Psoas muscle (tissue), 8 donors: ENCODE data around the gene GALNT5. TPM values are rescaled to one million over a fixed set of nuclear protein-coding genes. Genes with fewer than 3 reads are reported as not detected.

Source experiments
- ATAC-seq, 4 donors: fragments of 200-7000 bp; cut with Tn5 transposase; one replicate each; pipeline ENCODE4 v1.9.1; 2020; ENCODE audit warnings: moderate library complexity in 3 of 4, mild to moderate bottlenecking in 2 of 4
- DNase-seq, 2 donors: peaks; one replicate each; pipeline ENCODE4 v3.0.0-alpha.2; 2020
- H3K27ac ChIP-seq: fragments of 200-600 bp; one replicate; pipeline ENCODE4 v1.8.0; 2022
- H3K27me3 ChIP-seq, 3 donors: fragments of 200-600 bp in 1 of 3; one replicate each; pipeline versions ENCODE4 v1.6.1 to v1.8.0; 2013 to 2022; ENCODE audit warnings: low read length in 2 of 3, mild to moderate bottlenecking in 2 of 3, moderate library complexity in 1 of 3; ENCODE audit not compliant: insufficient read depth in 3 of 3
- H3K36me3 ChIP-seq, 2 donors: fragments of 200-600 bp in 1 of 2; one replicate each; pipeline versions ENCODE4 v1.6.1 to v1.8.0; 2013 to 2022; ENCODE audit warnings: low read depth in 1 of 2, mild to moderate bottlenecking in 1 of 2, moderate library complexity in 1 of 2; ENCODE audit not compliant: insufficient read depth in 1 of 2
- H3K4me1 ChIP-seq: fragments of 200-600 bp; one replicate; pipeline ENCODE4 v1.8.0; 2022
- H3K4me3 ChIP-seq: fragments of 200-600 bp; one replicate; pipeline ENCODE4 v1.8.0; 2022; ENCODE audit warnings: mild to moderate bottlenecking
- H3K9me3 ChIP-seq: fragments of 200-600 bp; one replicate; pipeline ENCODE4 v1.8.0; 2022
- WGBS, 3 donors: extraction: QIAGEN DNeasy Blood & Tissue Kit; methylation state at CpG; one replicate each; pipeline versions ENCODE4 v1.1.6 to v1.1.7; 2013; 5-methylcytosine and 5-hydroxymethylcytosine counted together
- intact Hi-C, 2 donors: fragments of 100-400 bp; cut with DNase I; formaldehyde crosslinking; loops; one replicate each; pipeline versions ENCODE4 v1.11.0 to v1.14.2; 2022
- long read RNA-seq, 2 donors: library from polyadenylated mRNA; unstranded; transcript quantifications; one replicate each; pipeline ENCODE4 v2.0.0, GENCODE V29; 2021
- polyA plus RNA-seq, 3 donors: library from polyadenylated mRNA; stranded (reverse); fragments of 200-250 nt; gene quantifications; one replicate each; pipeline ENCODE4 v1.2.3, GENCODE V29; 2013
- total RNA-seq, 4 donors: library from RNA; stranded (reverse); fragmentation: NEBNext Ultra II Directional in 2 of 4; extraction: Animal tissue kit (Norgen Biotek cat#: 25700) in 2 of 4; gene quantifications; one replicate each; pipeline versions ENCODE4 v1.2.1 to v1.2.4, GENCODE V29; 2021 to 2023
- TF ChIP-seq, protein P1 (sequence below): fragments of 200-600 bp; IDR thresholded peaks from one replicate; pipeline ENCODE4 v1.8.0; 2022; ENCODE audit warnings: antibody characterized with exemption
- donor health status: healthy with polysubstance abuse.
- donor health status: DM: no; HTN: no; CAD: no; lungs with moderate emphysema.
- donor health status: Bipolar disorder and iron deficiency.
- donor health status: healthy.
- donor health status: DM: yes; HTN: yes; CAD: no.
- donor health status: DM: no; HTN: no; CAD: no.
- donor health status: DM: no; HTN: no; CAD: no.
- donor health status: DM: yes; HTN: yes; CAD: no.

GALNT5 gene
- total RNA-seq (under 1 TPM in 1 of 4 donors, not detected in 3; 0.06 TPM), polyA plus RNA-seq (under 1 TPM in 1 of 3 donors, not detected in 2; under 0.01 TPM)
- long read RNA-seq, donor 1: 0 reads
- long read RNA-seq, donor 2, partial matches to known transcripts: 0 of 1 reads
- long read RNA-seq, donor 2, other reads (novel, unspliced or antisense): 1 of 1 reads

DNA sequence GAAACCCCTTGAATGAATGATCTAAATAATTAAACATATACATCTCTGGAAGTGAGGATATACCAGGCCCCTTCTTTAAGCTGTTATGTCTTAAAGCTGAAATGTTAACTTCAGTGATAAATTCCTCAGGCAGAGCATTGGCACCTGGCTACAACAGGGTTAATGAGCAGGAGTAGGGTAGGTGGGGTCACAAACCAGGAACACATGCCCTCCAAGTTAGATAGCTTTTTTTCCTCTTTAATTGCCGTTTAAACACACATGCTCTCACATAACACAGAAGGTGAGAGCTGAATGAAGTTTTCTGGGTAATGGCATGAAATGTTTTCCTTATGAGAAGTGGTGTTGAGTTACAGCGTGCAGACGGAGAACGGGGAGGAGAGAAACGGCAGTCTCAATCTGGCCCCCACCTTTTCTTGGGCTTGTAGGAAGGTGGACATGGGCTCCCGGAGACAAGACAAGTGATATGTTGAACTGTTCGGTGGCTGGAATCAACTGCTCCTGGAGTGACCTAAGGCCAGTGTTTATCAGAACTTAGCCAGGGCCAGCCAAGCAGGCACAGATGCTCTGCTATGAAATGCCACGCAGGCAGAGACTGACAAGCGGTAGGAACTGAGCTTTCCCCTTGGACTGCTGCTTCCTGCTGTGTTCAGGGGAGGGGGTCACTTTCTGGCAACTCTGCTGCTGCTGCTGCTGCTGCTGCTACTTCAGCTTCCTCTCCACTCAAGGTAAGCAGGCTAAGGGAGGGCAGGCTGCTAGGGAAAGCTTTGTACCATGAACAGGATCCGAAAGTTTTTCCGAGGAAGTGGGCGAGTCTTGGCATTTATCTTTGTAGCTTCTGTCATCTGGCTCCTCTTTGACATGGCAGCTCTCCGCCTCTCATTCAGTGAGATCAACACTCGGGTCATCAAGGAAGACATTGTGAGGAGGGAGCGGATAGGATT, at the start of gene GALNT5:
GALNT5 (plus strand) TSS at position 394 of the 941 bp plus-strand sequence; CDS start at position 772, 378 bp downstream.
- intact Hi-C loops: no loop called here
- H3K9me3 ChIP-seq: no peaks in the 10 kb centered on the region
- ATAC-seq (no peak), DNase-seq (no peak)
- TF ChIP-seq, protein P1, sequence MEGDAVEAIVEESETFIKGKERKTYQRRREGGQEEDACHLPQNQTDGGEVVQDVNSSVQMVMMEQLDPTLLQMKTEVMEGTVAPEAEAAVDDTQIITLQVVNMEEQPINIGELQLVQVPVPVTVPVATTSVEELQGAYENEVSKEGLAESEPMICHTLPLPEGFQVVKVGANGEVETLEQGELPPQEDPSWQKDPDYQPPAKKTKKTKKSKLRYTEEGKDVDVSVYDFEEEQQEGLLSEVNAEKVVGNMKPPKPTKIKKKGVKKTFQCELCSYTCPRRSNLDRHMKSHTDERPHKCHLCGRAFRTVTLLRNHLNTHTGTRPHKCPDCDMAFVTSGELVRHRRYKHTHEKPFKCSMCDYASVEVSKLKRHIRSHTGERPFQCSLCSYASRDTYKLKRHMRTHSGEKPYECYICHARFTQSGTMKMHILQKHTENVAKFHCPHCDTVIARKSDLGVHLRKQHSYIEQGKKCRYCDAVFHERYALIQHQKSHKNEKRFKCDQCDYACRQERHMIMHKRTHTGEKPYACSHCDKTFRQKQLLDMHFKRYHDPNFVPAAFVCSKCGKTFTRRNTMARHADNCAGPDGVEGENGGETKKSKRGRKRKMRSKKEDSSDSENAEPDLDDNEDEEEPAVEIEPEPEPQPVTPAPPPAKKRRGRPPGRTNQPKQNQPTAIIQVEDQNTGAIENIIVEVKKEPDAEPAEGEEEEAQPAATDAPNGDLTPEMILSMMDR: no peak
- WGBS, 3 donors: 2 to 5% (median 2%) methylated on average over 15 of the region's 15 CpGs
- no peaks in the 10 kb centered on the region for H3K4me1 ChIP-seq
- no peaks in the 10 kb centered on the region for H3K36me3 ChIP-seq
- peak within 1 kb of the TSS; percentile 1 for H3K4me3 ChIP-seq
- H3K27me3 ChIP-seq: no peaks in the 10 kb centered on the region
- H3K27ac ChIP-seq: no peak within 1 kb of the TSS

DNA sequence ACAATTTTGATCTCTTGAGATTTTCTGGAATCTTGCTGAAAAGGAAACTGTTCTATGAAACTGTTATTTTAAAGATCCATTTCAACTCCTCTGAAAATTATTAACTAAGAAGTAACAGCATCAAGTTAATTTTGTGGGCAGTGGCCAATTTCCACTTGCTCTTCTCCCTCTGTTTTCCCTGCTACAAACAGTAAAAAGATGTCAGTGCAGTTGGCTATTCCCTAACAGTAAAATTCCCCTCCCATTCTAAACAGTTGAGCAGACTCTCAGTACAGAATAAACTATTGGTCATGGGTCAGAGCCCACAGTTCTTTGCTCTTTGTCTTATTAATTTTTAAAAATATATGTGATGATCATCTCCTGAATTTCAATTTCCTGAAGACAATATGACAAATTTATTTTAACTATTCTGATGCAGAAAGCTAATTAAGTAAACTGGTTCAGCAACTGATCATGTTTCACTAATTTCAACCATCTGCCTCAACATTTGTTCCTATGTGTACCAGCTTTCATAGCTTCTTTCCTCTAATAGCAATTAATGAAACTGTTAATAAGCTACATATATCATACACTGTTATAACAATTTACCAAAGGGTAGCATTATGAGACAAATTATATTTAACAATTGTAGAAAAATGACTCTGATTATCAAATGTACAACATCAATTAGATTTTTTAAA, 41.1 kb upstream of the GALNT5 start:
- no peaks in the 10 kb centered on the region for H3K27me3 ChIP-seq
- H3K9me3 ChIP-seq: no peaks in the 10 kb centered on the region
- no peaks in the 10 kb centered on the region for H3K36me3 ChIP-seq
- intact Hi-C loops: no loop called here
- DNase-seq: no peak
- no peak for ATAC-seq
- TF ChIP-seq, protein P1: no peak
- H3K4me3 ChIP-seq: no peak overlapping the region
- H3K4me1 ChIP-seq: no peaks in the 10 kb centered on the region
- no peak overlapping the region for H3K27ac ChIP-seq

DNA sequence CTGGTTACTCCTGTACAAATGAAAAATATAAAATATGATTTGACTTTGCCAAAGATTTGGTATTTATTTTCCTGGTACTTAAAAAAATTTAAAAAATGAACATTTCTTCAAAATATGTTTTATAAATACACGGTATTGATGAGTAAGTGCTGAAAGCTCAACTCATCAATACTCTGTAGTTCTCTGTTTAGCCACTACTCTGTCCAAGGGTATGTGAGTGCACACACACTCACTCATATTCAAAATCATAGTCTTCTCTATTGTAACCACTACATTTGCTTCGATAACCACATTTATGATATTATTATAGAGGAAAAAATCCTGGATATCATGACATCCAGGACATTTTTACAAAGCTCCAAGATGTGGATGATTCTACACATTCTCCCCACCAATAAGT, 40.1 kb upstream of the GALNT5 start:
- intact Hi-C loops: no loop called here
- TF ChIP-seq, protein P1: no peak
- no peak for ATAC-seq
- Histone ChIP-seq H3K36me3 (no peaks in the 10 kb centered on the region), H3K4me1 (no peaks in the 10 kb centered on the region), H3K9me3 (no peaks in the 10 kb centered on the region), H3K27me3 (no peaks in the 10 kb centered on the region), H3K4me3 (no peak overlapping the region), H3K27ac (no peak overlapping the region)
- WGBS, 3 donors: 92 to 93% (median 93%) methylated on average over 2 of the region's 2 CpGs
- no peak for DNase-seq

DNA sequence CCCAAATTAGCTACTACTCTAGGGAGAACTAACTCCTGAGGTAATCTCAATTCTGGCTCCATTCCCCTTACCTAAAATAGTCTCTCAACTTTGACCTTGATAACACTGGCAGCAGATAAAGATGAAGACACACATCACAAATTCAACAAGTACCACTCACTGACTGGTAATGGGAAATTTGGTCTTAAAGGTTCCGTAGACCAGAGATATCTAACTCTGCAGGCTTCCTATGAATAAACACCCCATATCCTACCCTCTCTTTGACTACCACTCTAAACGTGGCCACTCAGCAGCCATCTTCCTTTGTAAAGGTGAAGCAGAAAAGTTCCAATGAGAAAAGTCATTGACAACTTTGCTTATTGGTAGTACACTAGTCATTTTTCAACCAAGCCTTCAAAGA, 38.6 kb upstream of the GALNT5 start:
- TF ChIP-seq, protein P1: no peak
- no peak overlapping the region for H3K4me3 ChIP-seq
- no peak overlapping the region for H3K27ac ChIP-seq
- H3K36me3 ChIP-seq: no peaks in the 10 kb centered on the region
- DNase-seq (no peak), ATAC-seq (no peak)
- no peaks in the 10 kb centered on the region for H3K27me3 ChIP-seq
- intact Hi-C loops: no loop called here
- H3K4me1 ChIP-seq: no peaks in the 10 kb centered on the region
- WGBS, 3 donors: 80 to 87% (median 81%) methylated on average over 2 of the region's 2 CpGs
- no peaks in the 10 kb centered on the region for H3K9me3 ChIP-seq
